GM12873 (cell line): ENCODE results near the gene NLK.

Experiments used
- TF ChIP-seq, protein P1 (sequence below): IDR thresholded peaks from 2 replicates; pipeline ENCODE4 v1.5.1; 2012; ENCODE audit warnings: low read depth, mild to moderate bottlenecking, moderate library complexity, low read length, control low read depth; ENCODE audit not compliant: insufficient read depth; ENCODE audit errors: missing control alignments

The NLK gene

DNA sequence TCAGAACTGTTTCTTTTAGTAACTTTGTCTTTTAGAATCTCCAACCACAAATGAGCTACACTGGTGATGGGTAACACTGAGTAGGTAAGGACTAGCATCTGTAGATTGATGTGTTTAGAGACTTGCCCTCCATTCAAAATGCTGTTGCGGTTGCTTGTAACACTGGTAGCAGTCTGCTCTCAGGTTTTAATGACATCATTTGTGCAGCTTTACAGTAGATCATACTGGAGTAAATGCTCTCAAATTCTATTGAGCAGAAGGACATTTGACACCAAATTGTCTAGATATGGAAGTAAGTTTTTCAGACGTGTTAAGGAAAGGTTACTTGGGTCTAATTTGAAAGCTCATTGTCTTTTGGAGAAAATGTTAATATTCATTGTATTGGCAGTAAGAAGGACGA lies 98.8 kb downstream of the NLK start:
- TF ChIP-seq, protein P1, sequence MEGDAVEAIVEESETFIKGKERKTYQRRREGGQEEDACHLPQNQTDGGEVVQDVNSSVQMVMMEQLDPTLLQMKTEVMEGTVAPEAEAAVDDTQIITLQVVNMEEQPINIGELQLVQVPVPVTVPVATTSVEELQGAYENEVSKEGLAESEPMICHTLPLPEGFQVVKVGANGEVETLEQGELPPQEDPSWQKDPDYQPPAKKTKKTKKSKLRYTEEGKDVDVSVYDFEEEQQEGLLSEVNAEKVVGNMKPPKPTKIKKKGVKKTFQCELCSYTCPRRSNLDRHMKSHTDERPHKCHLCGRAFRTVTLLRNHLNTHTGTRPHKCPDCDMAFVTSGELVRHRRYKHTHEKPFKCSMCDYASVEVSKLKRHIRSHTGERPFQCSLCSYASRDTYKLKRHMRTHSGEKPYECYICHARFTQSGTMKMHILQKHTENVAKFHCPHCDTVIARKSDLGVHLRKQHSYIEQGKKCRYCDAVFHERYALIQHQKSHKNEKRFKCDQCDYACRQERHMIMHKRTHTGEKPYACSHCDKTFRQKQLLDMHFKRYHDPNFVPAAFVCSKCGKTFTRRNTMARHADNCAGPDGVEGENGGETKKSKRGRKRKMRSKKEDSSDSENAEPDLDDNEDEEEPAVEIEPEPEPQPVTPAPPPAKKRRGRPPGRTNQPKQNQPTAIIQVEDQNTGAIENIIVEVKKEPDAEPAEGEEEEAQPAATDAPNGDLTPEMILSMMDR, result no peak

DNA sequence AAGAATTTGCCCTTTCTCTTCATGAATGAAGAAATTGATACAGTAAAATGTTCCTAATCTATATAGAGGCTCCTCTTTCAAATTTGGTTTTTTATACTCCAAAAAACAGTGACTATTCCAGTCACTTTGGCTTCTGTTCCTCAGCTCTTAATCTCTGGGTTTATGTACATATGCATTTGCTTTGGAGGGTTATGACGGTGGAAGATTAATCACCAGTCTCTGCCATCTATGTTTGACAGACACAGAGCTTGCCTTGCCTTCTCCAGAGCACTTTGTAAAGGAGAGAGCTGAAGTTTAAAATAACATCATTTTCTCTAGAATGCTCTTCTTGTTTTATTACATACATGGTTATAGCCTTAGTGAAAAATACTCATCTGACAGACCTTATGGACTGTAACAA lies 99.3 kb downstream of the NLK start:
- TF ChIP-seq, protein P1, result no peak

DNA sequence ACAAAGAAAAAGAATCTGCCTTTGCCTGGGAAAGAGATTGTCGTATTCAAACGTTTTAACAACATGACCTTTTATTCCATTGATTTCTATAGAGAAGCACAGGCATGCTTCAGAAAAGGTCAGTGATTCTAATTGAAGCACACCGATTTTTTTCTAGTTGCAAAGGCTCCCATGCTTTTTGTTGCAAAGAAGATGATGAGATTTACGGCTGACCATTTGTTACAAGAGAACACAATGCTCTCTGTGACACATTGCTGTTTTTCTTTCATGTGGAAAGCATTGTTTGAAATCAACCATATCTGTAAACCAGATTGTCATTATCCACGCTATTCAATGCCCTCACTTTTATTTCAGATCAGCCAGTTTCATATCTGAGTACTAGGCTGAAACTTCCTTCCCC lies 99.8 kb downstream of the NLK start:
- TF ChIP-seq, protein P1, result no peak

DNA sequence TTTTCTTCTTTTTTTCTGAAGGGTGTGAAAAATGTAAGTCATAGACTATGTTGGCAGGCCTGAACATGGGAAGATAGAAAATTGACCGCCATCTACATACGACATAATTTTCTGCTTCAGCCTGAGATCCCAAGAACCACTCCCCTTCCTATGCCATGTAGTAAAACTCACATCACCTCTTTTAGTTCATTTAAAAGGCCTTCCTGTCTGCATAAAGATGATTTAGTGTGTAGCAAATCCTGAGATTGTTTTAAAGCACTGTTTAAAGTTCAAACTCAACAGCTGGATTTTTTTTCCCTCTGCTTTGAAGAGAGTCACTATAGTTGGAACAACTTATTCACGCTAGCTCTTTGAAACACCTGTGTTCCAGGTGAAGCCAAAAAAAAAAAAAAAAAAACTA lies 101.5 kb downstream of the NLK start:
- TF ChIP-seq, protein P1, result no peak

DNA sequence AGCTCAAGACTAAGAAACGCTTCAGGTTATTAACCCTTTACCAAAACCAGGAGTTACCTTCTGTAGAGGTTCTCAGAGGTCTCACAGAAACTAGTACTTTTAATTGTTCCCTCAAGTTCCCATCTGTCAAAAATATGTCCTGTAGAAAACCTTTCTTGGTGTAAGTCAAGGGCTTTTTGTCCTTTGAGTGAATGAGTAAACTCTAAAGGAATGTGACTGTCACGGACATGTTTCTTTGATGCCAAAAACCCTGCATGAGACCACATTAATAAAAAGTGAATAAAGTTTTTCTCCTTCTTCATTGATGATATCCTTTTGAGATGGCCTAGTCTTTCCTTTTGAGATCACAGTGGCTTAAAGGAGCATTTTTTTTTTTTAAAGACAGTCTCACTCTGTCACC lies 102.9 kb downstream of the NLK start:
- TF ChIP-seq, protein P1, result no peak

DNA sequence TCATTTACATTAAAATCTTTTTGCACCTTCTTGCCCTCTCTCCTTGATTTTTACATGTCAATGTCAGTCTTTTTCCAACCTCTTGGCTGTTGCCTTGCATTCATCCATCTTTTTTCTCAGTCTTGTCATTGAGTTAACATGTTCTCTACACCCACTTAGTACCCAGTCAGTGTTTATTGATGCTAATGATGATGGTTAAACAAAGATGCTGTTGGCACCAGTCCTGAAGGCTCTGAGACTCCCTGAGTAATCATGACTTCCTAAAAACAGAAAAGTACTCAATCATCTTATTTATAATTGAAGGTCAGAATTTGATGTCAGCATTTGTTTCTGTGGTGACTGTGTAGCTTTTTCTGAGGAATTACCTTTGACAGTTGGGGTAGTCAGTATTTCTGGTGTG lies 104.5 kb downstream of the NLK start:
- TF ChIP-seq, protein P1, result no peak

DNA sequence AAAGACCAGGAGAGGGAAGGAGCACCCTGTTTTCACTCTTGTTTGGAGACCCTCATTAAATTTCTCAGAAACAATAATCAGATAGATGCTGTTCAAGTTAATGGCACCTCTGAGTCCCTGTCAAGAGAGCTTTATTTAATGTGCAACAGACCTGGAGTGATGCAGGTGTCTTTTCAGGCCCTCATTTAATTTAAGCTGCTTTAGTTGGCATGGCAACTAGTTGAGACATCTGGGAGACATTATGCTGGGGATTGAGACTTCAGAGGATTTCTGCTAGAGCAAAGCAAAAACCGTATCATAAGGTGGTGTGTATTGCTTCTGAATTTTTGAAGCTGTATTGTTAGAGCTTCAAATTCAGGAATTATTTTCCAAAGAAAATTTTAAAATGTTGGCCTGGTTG lies 108.5 kb downstream of the NLK start:
- TF ChIP-seq, protein P1, result no peak
